HEK293 (cell line): ENCODE data around the gene TTLL4.

Source experiments
- CTCF ChIA-PET: fragments of 350-600 bp; formaldehyde crosslinking; extraction: SDS; loops from one replicate; lab custom pipeline; 2021; ENCODE audit warnings: antibody characterized with exemption; lab: Yijun Ruan, JAX
- POLR2A ChIA-PET: fragments of 300-600 bp; formaldehyde crosslinking; extraction: SDS; loops from one replicate; lab custom pipeline; 2020; ENCODE audit warnings: antibody characterized with exemption, inconsistent platforms; lab: Yijun Ruan, JAX
- H3K27ac ChIP-seq: fragments of 200-500 bp; sonication (Bioruptor generic); 2 replicates; pipeline ENCODE4 v1.5.1; 2014; ENCODE audit warnings: low read depth, low read length, control low read depth, inconsistent platforms; ENCODE audit errors: extremely low read depth
- H3K36me3 ChIP-seq, 2 experiments: fragments of 200-500 bp in 1 of 2; sonication (Bioruptor generic) in 1 of 2; 1 replicate in 1 of 2; 2 replicates in 1 of 2; pipeline ENCODE4 v1.5.1; 2014 to 2017; ENCODE audit warnings: inconsistent platforms in 2 of 2, low read length in 2 of 2; ENCODE audit not compliant: control insufficient read depth in 2 of 2, insufficient read depth in 1 of 2
- H3K4me1 ChIP-seq: fragments of 200-500 bp; sonication (Bioruptor generic); 2 replicates; pipeline ENCODE4 v1.5.1; 2014; ENCODE audit warnings: mild to moderate bottlenecking, low read length, inconsistent platforms; ENCODE audit not compliant: control insufficient read depth, insufficient read depth
- H3K4me3 ChIP-seq: 2 replicates; pipeline ENCODE4 v1.5.1; 2011; ENCODE audit warnings: low read depth, mild to moderate bottlenecking, control low read depth, low read length, moderate library complexity
- H3K9me3 ChIP-seq: fragments of 200-500 bp; sonication (Bioruptor generic); 2 replicates; pipeline ENCODE4 v1.5.1; 2014; ENCODE audit warnings: low read depth, low read length, inconsistent platforms; ENCODE audit not compliant: control insufficient read depth, insufficient read depth
- KLF10 ChIP-seq: fragments of 450-650 bp; IDR thresholded peaks from 2 replicates; pipeline ENCODE4 v1.5.1; 2018; ENCODE audit warnings: missing biosample characterization, mild to moderate bottlenecking, missing genetic modification characterization
- MEIS1 ChIP-seq: sonication (generic); formaldehyde crosslinking; IDR thresholded peaks from 2 replicates; pipeline ENCODE4 v1.8.1; 2022; ENCODE audit warnings: missing genetic modification reagents, mild to moderate bottlenecking, borderline replicate concordance
- SCRT1 ChIP-seq: fragments of 450-650 bp; formaldehyde crosslinking; IDR thresholded peaks from 2 replicates; pipeline ENCODE4 v1.5.1; 2016; ENCODE audit warnings: missing biosample characterization, missing genetic modification characterization, borderline replicate concordance
- SP7 ChIP-seq: fragments of 450-650 bp; formaldehyde crosslinking; IDR thresholded peaks from 2 replicates; pipeline ENCODE4 v1.5.1; 2016; ENCODE audit warnings: missing biosample characterization, missing genetic modification characterization
- TCF7L2 ChIP-seq: IDR thresholded peaks from 2 replicates; pipeline ENCODE4 v1.6.1; 2011; ENCODE audit warnings: low read depth, mild to moderate bottlenecking, inconsistent platforms, low read length, moderate library complexity, borderline replicate concordance
- ZFP41 ChIP-seq: fragments of 450-650 bp; formaldehyde crosslinking; IDR thresholded peaks from 2 replicates; pipeline ENCODE4 v1.5.1; 2016; ENCODE audit warnings: missing biosample characterization, missing genetic modification characterization, borderline replicate concordance
- ZNF10 ChIP-seq: fragments of 450-650 bp; formaldehyde crosslinking; IDR thresholded peaks from 2 replicates; pipeline ENCODE4 v1.5.1; 2017; ENCODE audit warnings: missing biosample characterization, missing genetic modification characterization
- ZNF121 ChIP-seq: fragments of 450-650 bp; formaldehyde crosslinking; IDR thresholded peaks from 2 replicates; pipeline ENCODE4 v1.5.1; 2016; ENCODE audit warnings: missing biosample characterization, missing genetic modification characterization
- ZNF132 ChIP-seq: fragments of 450-650 bp; formaldehyde crosslinking; IDR thresholded peaks from 2 replicates; pipeline ENCODE4 v1.5.1; 2017; ENCODE audit warnings: missing biosample characterization, missing genetic modification characterization, borderline replicate concordance
- ZNF140 ChIP-seq: fragments of 450-650 bp; formaldehyde crosslinking; IDR thresholded peaks from 2 replicates; pipeline ENCODE4 v1.5.1; 2016; ENCODE audit warnings: missing biosample characterization, missing genetic modification characterization
- ZNF221 ChIP-seq: fragments of 450-650 bp; formaldehyde crosslinking; IDR thresholded peaks from 2 replicates; pipeline ENCODE4 v1.5.1; 2017; ENCODE audit warnings: missing biosample characterization, missing genetic modification characterization, borderline replicate concordance
- ZNF529 ChIP-seq: fragments of 450-650 bp; formaldehyde crosslinking; IDR thresholded peaks from 2 replicates; pipeline ENCODE4 v1.5.1; 2017; ENCODE audit warnings: missing genetic modification characterization, missing biosample characterization; ENCODE audit not compliant: insufficient replicate concordance
- ZNF658 ChIP-seq: fragments of 450-650 bp; formaldehyde crosslinking; IDR thresholded peaks from 2 replicates; pipeline ENCODE4; 2016; ENCODE audit warnings: missing biosample characterization, missing genetic modification characterization
- ZNF843 ChIP-seq: fragments of 450-650 bp; formaldehyde crosslinking; IDR thresholded peaks from 2 replicates; pipeline ENCODE4 v1.5.1; 2016; ENCODE audit warnings: missing biosample characterization, missing genetic modification characterization
- TF ChIP-seq, protein P1 (sequence below): fragments of 450-650 bp; formaldehyde crosslinking; IDR thresholded peaks from 2 replicates; pipeline ENCODE4 v1.5.1; 2016; ENCODE audit warnings: missing biosample characterization, missing genetic modification characterization
- TF ChIP-seq, protein P2 (sequence below): fragments of 450-650 bp; formaldehyde crosslinking; IDR thresholded peaks from 2 replicates; pipeline ENCODE4 v1.5.0; 2017; ENCODE audit warnings: missing biosample characterization, missing genetic modification characterization, borderline replicate concordance
- TF ChIP-seq, protein P3 (sequence below): fragments of 450-650 bp; formaldehyde crosslinking; IDR thresholded peaks from 2 replicates; pipeline ENCODE4 v1.5.1; 2017; ENCODE audit warnings: missing biosample characterization, mild to moderate bottlenecking, missing genetic modification characterization, moderate library complexity
- TF ChIP-seq, protein P4 (sequence below): fragments of 450-650 bp; formaldehyde crosslinking; IDR thresholded peaks from 2 replicates; pipeline ENCODE4 v1.5.1; 2017; ENCODE audit warnings: missing biosample characterization, missing genetic modification characterization
- TF ChIP-seq, protein P5 (sequence below): fragments of 450-650 bp; formaldehyde crosslinking; IDR thresholded peaks from 2 replicates; pipeline ENCODE4 v1.5.1; 2016; ENCODE audit warnings: missing biosample characterization, missing genetic modification characterization

TTLL4 gene

DNA sequence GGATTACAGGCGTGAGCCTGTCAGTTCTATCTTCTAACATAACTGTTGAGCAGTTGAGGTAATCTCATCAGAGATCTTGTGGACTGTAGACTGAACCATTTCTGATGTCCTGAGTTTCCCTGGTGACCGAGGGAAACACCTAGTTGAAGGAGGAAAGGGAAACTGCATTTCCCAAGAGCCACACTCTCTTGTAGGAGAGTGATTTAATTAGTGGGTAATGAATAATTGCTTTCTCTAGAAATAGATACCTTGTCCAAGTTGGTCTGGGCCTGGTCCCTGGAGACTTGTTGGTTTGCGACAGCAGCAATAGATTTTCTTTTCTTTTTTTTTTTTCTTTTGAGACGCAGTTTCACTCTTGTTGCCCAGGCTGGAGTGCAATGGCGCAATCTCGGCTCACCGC lies 7.4 kb downstream of the TTLL4 start (continued):
- TF ChIP-seq, protein P1, sequence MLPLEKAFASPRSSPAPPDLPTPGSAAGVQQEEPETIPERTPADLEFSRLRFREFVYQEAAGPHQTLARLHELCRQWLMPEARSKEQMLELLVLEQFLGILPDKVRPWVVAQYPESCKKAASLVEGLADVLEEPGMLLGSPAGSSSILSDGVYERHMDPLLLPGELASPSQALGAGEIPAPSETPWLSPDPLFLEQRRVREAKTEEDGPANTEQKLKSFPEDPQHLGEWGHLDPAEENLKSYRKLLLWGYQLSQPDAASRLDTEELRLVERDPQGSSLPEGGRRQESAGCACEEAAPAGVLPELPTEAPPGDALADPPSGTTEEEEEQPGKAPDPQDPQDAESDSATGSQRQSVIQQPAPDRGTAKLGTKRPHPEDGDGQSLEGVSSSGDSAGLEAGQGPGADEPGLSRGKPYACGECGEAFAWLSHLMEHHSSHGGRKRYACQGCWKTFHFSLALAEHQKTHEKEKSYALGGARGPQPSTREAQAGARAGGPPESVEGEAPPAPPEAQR (tag by site-specific recombination) = no peak
- TF ChIP-seq ZNF140 (tag by site-specific recombination) (no peak), ZFP41 (tag by site-specific recombination) (no peak), ZNF121 (no peak), MEIS1 (CRISPR knock-in tag) (no peak), ZNF529 (tag by site-specific recombination) (no peak), KLF10 (tag by site-specific recombination) (no peak), ZNF843 (tag by site-specific recombination) (no peak), ZNF658 (tag by site-specific recombination) (no peak), TCF7L2 (no peak), SP7 (tag by site-specific recombination) (0 out of 2 replicates have a peak, but pooled peaks have one; percentile 21), ZNF132 (tag by site-specific recombination) (no peak), ZNF221 (tag by site-specific recombination) (no peak)
- TF ChIP-seq, protein P2, sequence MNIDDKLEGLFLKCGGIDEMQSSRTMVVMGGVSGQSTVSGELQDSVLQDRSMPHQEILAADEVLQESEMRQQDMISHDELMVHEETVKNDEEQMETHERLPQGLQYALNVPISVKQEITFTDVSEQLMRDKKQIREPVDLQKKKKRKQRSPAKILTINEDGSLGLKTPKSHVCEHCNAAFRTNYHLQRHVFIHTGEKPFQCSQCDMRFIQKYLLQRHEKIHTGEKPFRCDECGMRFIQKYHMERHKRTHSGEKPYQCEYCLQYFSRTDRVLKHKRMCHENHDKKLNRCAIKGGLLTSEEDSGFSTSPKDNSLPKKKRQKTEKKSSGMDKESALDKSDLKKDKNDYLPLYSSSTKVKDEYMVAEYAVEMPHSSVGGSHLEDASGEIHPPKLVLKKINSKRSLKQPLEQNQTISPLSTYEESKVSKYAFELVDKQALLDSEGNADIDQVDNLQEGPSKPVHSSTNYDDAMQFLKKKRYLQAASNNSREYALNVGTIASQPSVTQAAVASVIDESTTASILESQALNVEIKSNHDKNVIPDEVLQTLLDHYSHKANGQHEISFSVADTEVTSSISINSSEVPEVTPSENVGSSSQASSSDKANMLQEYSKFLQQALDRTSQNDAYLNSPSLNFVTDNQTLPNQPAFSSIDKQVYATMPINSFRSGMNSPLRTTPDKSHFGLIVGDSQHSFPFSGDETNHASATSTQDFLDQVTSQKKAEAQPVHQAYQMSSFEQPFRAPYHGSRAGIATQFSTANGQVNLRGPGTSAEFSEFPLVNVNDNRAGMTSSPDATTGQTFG (tag by site-specific recombination) = no peak
- TF ChIP-seq, protein P3, sequence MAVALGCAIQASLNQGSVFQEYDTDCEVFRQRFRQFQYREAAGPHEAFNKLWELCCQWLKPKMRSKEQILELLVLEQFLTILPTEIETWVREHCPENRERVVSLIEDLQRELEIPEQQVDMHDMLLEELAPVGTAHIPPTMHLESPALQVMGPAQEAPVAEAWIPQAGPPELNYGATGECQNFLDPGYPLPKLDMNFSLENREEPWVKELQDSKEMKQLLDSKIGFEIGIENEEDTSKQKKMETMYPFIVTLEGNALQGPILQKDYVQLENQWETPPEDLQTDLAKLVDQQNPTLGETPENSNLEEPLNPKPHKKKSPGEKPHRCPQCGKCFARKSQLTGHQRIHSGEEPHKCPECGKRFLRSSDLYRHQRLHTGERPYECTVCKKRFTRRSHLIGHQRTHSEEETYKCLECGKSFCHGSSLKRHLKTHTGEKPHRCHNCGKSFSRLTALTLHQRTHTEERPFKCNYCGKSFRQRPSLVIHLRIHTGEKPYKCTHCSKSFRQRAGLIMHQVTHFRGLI (tag by site-specific recombination) = no peak
- TF ChIP-seq, protein P4, sequence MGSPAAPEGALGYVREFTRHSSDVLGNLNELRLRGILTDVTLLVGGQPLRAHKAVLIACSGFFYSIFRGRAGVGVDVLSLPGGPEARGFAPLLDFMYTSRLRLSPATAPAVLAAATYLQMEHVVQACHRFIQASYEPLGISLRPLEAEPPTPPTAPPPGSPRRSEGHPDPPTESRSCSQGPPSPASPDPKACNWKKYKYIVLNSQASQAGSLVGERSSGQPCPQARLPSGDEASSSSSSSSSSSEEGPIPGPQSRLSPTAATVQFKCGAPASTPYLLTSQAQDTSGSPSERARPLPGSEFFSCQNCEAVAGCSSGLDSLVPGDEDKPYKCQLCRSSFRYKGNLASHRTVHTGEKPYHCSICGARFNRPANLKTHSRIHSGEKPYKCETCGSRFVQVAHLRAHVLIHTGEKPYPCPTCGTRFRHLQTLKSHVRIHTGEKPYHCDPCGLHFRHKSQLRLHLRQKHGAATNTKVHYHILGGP (tag by site-specific recombination) = no peak
- TF ChIP-seq, protein P5, sequence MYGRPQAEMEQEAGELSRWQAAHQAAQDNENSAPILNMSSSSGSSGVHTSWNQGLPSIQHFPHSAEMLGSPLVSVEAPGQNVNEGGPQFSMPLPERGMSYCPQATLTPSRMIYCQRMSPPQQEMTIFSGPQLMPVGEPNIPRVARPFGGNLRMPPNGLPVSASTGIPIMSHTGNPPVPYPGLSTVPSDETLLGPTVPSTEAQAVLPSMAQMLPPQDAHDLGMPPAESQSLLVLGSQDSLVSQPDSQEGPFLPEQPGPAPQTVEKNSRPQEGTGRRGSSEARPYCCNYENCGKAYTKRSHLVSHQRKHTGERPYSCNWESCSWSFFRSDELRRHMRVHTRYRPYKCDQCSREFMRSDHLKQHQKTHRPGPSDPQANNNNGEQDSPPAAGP (tag by site-specific recombination) = no peak

DNA sequence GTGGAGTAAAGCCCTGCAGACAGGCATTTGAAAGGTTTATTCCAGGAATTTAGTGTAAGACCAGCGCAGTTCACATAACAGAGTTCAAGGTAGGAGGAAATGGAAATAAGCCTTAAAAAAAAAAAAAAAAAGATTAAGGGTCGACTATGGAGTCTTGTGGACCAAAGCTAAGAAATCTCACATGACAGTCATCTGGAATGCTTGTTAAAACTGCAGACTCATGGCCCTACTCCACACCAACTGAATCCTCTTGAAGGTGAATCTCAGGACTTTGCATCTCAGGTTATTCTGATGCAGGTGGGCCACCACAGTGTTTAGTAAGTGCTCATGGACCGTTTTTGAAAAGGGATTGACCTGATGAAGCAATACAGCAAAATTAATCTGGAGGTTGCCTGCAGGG lies 8.8 kb downstream of the TTLL4 start:
- peaks cover 41% of the 10 kb centered on the region for H3K4me1 ChIP-seq
- TF ChIP-seq ZNF10 (tag by site-specific recombination) (no peak), SCRT1 (tag by site-specific recombination) (0 out of 2 replicates have a peak, but pooled peaks have one; percentile 0)
- H3K4me3 ChIP-seq = no peak overlapping the region
- H3K9me3 ChIP-seq = no peaks in the 10 kb centered on the region
- peaks cover 11 to 16% of the 10 kb centered on the region in 2 experiments for H3K36me3 ChIP-seq
- ChIA-PET POLR2A (interaction anchor here (0.7 kb wide), 1 partner anchor 88 kb away, joined by 5 read pairs; no protein-coding TSS in a partner anchor), CTCF (interaction anchor here (0.7 kb wide), 1 partner anchor 260 kb away, joined by 4 read pairs; no protein-coding TSS in a partner anchor)
- H3K27ac ChIP-seq = no peak overlapping the region
